Activated CD4-positive, alpha-beta T cell treated with anti-CD3 and anti-CD28 coated beads, Interleukin-2, amount 10 ng/mL, durations not matched to agents 7 days and 5 days (primary cell): Measurements from ENCODE around the gene IWS1. TPM values are rescaled to one million over a fixed set of nuclear protein-coding genes. Genes with fewer than 3 reads are reported as not detected.

ENCODE experiments used
- CTCF ChIA-PET: fragments of 350-600 bp; sonication (Branson Sonifier 250); formaldehyde crosslinking; loops from one replicate; lab custom pipeline; 2021; ENCODE audit warnings: antibody characterized with exemption; lab: Charles Lee
- POLR2A ChIA-PET: fragments of 350-600 bp; sonication (Branson Sonifier 250); formaldehyde crosslinking; loops from one replicate; lab custom pipeline; 2021; ENCODE audit warnings: antibody characterized with exemption; lab: Charles Lee
- DNase-seq: peaks from one replicate; pipeline ENCODE4 v3.0.0-alpha.2; 2020
- H3K27ac Mint-ChIP-seq: one replicate; pipeline ENCODE4 v1.8.0; 2021; ENCODE audit warnings: mild to moderate bottlenecking, moderate library complexity, mixed read lengths
- H3K27me3 Mint-ChIP-seq: one replicate; pipeline ENCODE4 v1.8.0; 2021; ENCODE audit warnings: mixed read lengths
- H3K36me3 Mint-ChIP-seq: one replicate; pipeline ENCODE4 v1.8.0; 2021; ENCODE audit warnings: low read depth, mixed read lengths
- H3K4me1 Mint-ChIP-seq: one replicate; pipeline ENCODE4 v1.8.0; 2021; ENCODE audit warnings: mixed read lengths
- H3K4me3 Mint-ChIP-seq: one replicate; pipeline ENCODE4 v1.8.0; 2021; ENCODE audit warnings: mild to moderate bottlenecking, moderate library complexity, mixed read lengths
- H3K9me3 Mint-ChIP-seq: one replicate; pipeline ENCODE4 v1.8.0; 2021; ENCODE audit warnings: mixed read lengths
- total RNA-seq, 2 experiments: library from RNA; stranded (reverse); gene quantifications; one replicate each; pipeline ENCODE4 v1.2.3, GENCODE V29; 2021

Gene IWS1
- total RNA-seq, 2 experiments from 2014 or later = 43.0 to 46.9 TPM

- ChIA-PET POLR2A (no interaction called here), CTCF (no interaction called here)
- H3K4me1 Mint-ChIP-seq = no peaks in the 10 kb centered on the region
- no peaks in the 10 kb centered on the region for H3K9me3 Mint-ChIP-seq
- no peak for DNase-seq
- no peaks in the 10 kb centered on the region for H3K27me3 Mint-ChIP-seq
- H3K27ac Mint-ChIP-seq = no peak overlapping the region
- H3K36me3 Mint-ChIP-seq = no peaks in the 10 kb centered on the region
- no peak overlapping the region for H3K4me3 Mint-ChIP-seq
Measured at GRCh38 chr2:127431408-127432023, 94.8 kb downstream of the IWS1 start.

Other genes with a start within 250 kb of the IWS1 start
- gene ERCC3, start 232.3 kb downstream of the IWS1 start, total RNA-seq = 10 to 100 TPM; 52.1 to 53.3 TPM
- 10 to 100 TPM; 48.9 to 52.9 TPM for gene MAP3K2, start 138.5 kb downstream of the IWS1 start, total RNA-seq
- gene PROC, start 108.1 kb downstream of the IWS1 start, total RNA-seq = not detected
- gene MYO7B, start 9.2 kb upstream of the IWS1 start, total RNA-seq = under 1 TPM; 0.60 to 0.69 TPM
- not detected for gene GPR17, start 119.7 kb upstream of the IWS1 start, total RNA-seq
- gene LIMS2, start 149.0 kb upstream of the IWS1 start, total RNA-seq = 10 to 100 TPM; 34.2 to 36.4 TPM
- gene SFT2D3, start 175.0 kb upstream of the IWS1 start, total RNA-seq = 1 to 10 TPM; 5.0 to 5.7 TPM